Esophagus muscularis mucosa (tissue), 4 donors: ENCODE measurements around the gene CCT7. TPM values are rescaled to one million over a fixed set of nuclear protein-coding genes. Genes with fewer than 3 reads are reported as not detected.

Experiments used
- DNase-seq: peaks from one replicate; pipeline ENCODE4 v3.0.0-alpha.2; 2017; ENCODE audit errors: extremely low spot score
- H3K27ac ChIP-seq, 4 donors: fragments of 200-600 bp; sonication (generic); replicated peaks in 1 of 4; 1 replicate in 3 of 4; 2 replicates in 1 of 4; pipeline ENCODE4 v1.5.1; 2016 to 2019; ENCODE audit warnings: mild to moderate bottlenecking in 1 of 4
- H3K27me3 ChIP-seq, 4 donors: fragments of 200-600 bp; sonication (generic); one replicate each; pipeline versions ENCODE4 v1.5.1 to v1.6.0; 2016 to 2019
- H3K36me3 ChIP-seq, 4 donors: fragments of 200-600 bp; sonication (generic); one replicate each; pipeline ENCODE4 v1.5.1; 2016 to 2019
- H3K4me1 ChIP-seq, 4 donors: fragments of 200-600 bp; sonication (generic); one replicate each; pipeline ENCODE4 v1.5.1; 2016 to 2019
- H3K4me3 ChIP-seq, 4 donors: fragments of 200-600 bp; sonication (generic); 1 replicate in 2 of 4; 2 replicates in 2 of 4; pipeline ENCODE4 v1.5.1; 2016 to 2019; ENCODE audit warnings: mild to moderate bottlenecking in 4 of 4, moderate library complexity in 1 of 4
- H3K9me3 ChIP-seq, 4 donors: fragments of 200-600 bp; sonication (generic); 1 replicate in 3 of 4; 2 replicates in 1 of 4; pipeline ENCODE4 v1.5.1; 2016 to 2019
- EP300 ChIP-seq: sonication (generic); formaldehyde crosslinking; IDR thresholded peaks from one replicate; pipeline ENCODE4 v1.6.1; 2017; ENCODE audit warnings: antibody characterized with exemption
- POLR2A ChIP-seq: fragments of 450-650 bp; IDR thresholded peaks from one replicate; pipeline ENCODE4 v1.6.1; 2017; ENCODE audit warnings: antibody characterized with exemption, moderate library complexity, mild to moderate bottlenecking, low read depth
- POLR2AphosphoS5 ChIP-seq, 2 donors: sonication (generic); formaldehyde crosslinking; IDR thresholded peaks; one replicate each; pipeline ENCODE4 v1.6.1; 2017; ENCODE audit warnings: antibody characterized with exemption in 2 of 2
- whole genome bisulfite sequencing: methylation state at CpG from one replicate; pipeline ENCODE4 v1.1.5; 2018; 5-methylcytosine and 5-hydroxymethylcytosine counted together
- intact Hi-C: fragments of 100-400 bp; cut with DNase I; formaldehyde crosslinking; loops from one replicate; pipeline ENCODE4 v1.15.1; 2023
- total RNA-seq, 4 donors: library from RNA; depleted of rRNA; stranded (reverse); fragments of >200 nt; gene quantifications; one replicate each; pipeline versions ENCODE4 v1.1.0 to v1.2.1, GENCODE V29; 2016
- TF ChIP-seq, protein P1 (sequence below), 3 experiments: fragments of 200-600 bp in 2 of 3; fragments of 450-650 bp in 1 of 3; sonication (generic) in 2 of 3; IDR thresholded peaks; one replicate each; pipeline ENCODE4 v1.5.1; 2017 to 2019; ENCODE audit warnings: antibody characterized with exemption in 3 of 3, mild to moderate bottlenecking in 2 of 3, moderate library complexity in 1 of 3

CCT7 gene
- total RNA-seq, 4 donors from 2014 or later, result 193 to 244 (median 222) TPM

DNA sequence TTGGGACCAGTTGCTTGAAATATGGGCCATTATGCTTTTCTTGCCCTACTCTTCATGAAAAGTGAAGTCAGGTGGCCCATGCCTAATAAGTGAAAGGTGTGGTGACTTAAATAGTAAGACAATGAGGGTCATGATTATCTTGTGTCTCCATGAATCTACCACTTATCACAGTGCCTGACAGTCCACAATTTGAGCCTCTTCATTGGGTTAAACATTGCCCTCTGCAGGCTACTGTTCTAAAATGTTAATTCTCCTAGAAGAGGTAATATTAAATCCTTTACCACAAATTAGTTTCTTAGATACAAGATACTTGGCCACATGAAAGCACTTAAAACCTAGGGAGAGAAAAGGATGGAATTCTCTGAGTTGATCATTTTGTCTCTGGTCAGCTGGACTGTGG lies 55.2 kb downstream of the CCT7 start:
- Histone ChIP-seq H3K4me1 (peaks cover 17 to 44% (median 36%) of the 10 kb centered on the region in 4 donors), H3K27me3 (peaks cover 6 to 93% (median 41%) of the 10 kb centered on the region in 4 donors), H3K27ac (no peak overlapping the region), H3K9me3 (no peaks in the 10 kb centered on the region), H3K36me3 (no peaks in the 10 kb centered on the region), H3K4me3 (no peak overlapping the region)
- intact Hi-C loops, result no loop called here
- no peak for DNase-seq
- TF ChIP-seq POLR2AphosphoS5 (IDR thresholded peaks at IDR 0.05) (no peak), POLR2A (no peak), EP300 (no peak)
- TF ChIP-seq, protein P1, sequence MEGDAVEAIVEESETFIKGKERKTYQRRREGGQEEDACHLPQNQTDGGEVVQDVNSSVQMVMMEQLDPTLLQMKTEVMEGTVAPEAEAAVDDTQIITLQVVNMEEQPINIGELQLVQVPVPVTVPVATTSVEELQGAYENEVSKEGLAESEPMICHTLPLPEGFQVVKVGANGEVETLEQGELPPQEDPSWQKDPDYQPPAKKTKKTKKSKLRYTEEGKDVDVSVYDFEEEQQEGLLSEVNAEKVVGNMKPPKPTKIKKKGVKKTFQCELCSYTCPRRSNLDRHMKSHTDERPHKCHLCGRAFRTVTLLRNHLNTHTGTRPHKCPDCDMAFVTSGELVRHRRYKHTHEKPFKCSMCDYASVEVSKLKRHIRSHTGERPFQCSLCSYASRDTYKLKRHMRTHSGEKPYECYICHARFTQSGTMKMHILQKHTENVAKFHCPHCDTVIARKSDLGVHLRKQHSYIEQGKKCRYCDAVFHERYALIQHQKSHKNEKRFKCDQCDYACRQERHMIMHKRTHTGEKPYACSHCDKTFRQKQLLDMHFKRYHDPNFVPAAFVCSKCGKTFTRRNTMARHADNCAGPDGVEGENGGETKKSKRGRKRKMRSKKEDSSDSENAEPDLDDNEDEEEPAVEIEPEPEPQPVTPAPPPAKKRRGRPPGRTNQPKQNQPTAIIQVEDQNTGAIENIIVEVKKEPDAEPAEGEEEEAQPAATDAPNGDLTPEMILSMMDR (IDR thresholded peaks at IDR 0.05), result no peak

DNA sequence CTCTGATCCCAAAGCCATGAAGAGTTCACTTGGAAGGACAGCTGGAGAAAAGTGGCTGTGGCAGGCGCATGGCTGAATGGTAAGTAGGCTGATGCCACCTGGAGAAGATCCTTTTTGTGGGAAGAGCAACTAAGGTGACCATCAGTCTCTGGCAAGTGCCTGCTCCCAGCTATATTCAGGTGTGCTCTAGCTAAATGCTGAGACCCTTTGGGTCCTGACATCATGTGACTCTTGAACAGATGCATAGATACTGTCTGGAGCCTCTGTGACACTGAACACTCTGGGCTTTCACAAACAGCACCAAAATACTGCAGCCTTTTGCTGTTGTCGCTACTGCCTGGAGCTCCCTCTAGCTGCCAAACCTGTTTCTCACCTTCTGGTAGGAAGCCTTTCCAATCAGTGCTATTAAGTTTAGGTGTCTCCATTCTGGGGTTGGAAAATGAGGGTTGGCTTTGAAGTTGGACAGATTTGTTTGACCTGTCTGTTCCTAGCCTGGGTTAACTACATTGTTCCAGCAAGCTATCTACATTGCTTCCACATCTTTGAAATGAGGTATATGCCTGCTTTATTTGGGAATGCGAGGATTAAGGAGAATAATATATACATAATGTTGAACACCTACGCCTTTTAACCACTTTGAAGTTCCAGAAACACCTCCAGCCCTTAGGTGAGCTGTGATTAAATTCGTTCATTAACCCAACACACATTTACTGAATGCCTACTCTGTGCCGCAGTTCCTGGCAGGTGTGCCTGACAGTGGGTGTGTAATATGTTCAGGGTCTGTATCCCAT lies 56.1 kb downstream of the CCT7 start:
- Histone ChIP-seq H3K4me3 (no peak overlapping the region), H3K4me1 (peaks cover 17 to 34% (median 27%) of the 10 kb centered on the region in 4 donors), H3K9me3 (no peaks in the 10 kb centered on the region), H3K36me3 (no peaks in the 10 kb centered on the region), H3K27me3 (peaks cover 6 to 93% (median 47%) of the 10 kb centered on the region in 4 donors), H3K27ac (no peak overlapping the region)
- intact Hi-C loops, result no loop called here
- TF ChIP-seq POLR2A (no peak), EP300 (no peak), POLR2AphosphoS5 (IDR thresholded peaks at IDR 0.05) (no peak)
- TF ChIP-seq, protein P1 (IDR thresholded peaks at IDR 0.05), result no peak
- DNase-seq, result no peak
- 48% methylated on average over 6 of the region's 6 CpGs for WGBS

DNA sequence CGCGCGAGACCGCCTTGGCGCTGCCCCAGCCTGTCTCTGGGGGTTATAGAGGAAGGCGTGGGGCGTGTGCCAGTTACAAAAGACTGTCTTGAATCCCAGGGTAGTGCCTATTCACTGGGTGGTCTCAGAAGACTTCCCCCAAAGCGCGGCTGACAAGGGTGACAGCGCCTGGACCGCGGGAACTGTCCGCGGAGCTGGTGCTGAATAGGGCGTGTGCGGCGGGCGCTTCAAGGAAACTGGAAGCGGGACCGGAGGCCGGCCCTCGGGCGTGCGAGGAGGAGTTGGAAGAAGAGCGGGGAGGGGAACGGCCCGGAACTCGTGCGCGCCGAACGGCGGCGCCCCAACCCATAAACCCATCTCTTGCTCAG lies 57.0 kb downstream of the CCT7 start:
- peaks cover 17 to 32% (median 27%) of the 10 kb centered on the region in 4 donors for H3K4me1 ChIP-seq
- 3% methylated on average over 10 of the region's 34 CpGs for WGBS
- intact Hi-C loops, result no loop called here
- no peaks in the 10 kb centered on the region for H3K36me3 ChIP-seq
- H3K4me3 ChIP-seq, result peak overlapping the region; percentile 17 to 41 (median 31)
- DNase-seq, result no peak
- no peak overlapping the region for H3K27ac ChIP-seq
- H3K9me3 ChIP-seq, result no peaks in the 10 kb centered on the region
- H3K27me3 ChIP-seq, result peaks cover 6 to 98% (median 51%) of the 10 kb centered on the region in 4 donors
- no peak for TF ChIP-seq POLR2AphosphoS5 (IDR thresholded peaks at IDR 0.05)
- TF ChIP-seq POLR2A, result no peak
- TF ChIP-seq EP300, result no peak
- TF ChIP-seq, protein P1 (IDR thresholded peaks at IDR 0.05), result no peak

DNA sequence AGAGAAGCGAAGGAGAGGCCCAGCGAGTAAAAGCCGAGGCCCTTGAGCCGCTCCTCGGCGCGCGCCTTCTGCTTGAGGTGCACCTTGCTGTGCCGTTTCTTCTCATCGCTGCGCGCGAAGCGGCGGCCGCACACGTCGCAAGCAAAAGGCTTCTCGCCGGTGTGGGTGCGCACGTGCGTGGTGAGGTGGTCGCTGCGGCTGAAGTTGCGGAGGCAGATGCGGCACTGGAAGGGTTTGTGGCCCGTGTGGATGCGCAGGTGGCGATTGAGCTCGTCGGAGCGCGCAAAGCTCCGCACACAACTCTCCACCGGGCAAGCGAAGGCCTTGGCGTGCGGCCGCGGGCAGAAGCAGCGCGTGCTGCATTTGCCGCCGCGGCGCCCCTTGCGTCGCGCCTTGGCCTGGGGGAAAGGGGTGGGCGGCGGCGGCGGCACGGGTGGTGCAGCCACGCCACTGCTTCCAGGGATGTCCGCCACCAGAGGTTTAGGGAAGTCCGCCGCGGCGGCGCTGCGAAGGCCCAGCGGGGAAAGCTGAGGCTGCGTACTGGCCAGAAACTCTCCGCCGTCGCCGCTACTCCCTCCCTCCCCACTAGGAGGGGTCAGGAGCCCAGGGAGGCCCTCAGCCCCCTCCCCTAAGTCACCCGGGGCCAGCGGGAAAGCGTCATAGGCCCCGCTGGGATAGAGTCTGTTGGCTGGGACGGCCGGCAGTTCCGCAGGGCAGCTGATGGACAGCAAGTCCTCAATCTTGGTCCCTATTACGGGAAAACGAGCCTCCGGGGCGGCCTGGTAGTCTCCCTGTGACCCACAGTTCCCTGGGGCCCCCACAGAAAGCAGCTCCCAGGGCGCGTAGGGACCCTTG lies 57.6 kb downstream of the CCT7 start:
- WGBS, result 2% methylated on average over 44 of the region's 82 CpGs
- intact Hi-C loops, result no loop called here
- Histone ChIP-seq H3K36me3 (no peaks in the 10 kb centered on the region), H3K27me3 (peaks cover 6 to 99% (median 51%) of the 10 kb centered on the region in 4 donors), H3K9me3 (no peaks in the 10 kb centered on the region), H3K4me1 (peaks cover 17 to 32% (median 27%) of the 10 kb centered on the region in 4 donors), H3K4me3 (peak overlapping the region; percentile 17 to 41 (median 31)), H3K27ac (no peak overlapping the region)
- TF ChIP-seq POLR2AphosphoS5 (IDR thresholded peaks at IDR 0.05), result no peak
- TF ChIP-seq POLR2A, result no peak
- no peak for TF ChIP-seq EP300
- TF ChIP-seq, protein P1 (IDR thresholded peaks at IDR 0.05), result no peak
- no peak for DNase-seq
